Activated naive CD4-positive, alpha-beta T cell treated with anti-CD3 and anti-CD28 coated beads, Interleukin-2, amount 50 U/mL, for 72 hours (primary cell): ENCODE measurements around the gene FGFRL1. TPM values are rescaled to one million over a fixed set of nuclear protein-coding genes. Genes with fewer than 3 reads are reported as not detected.

Experiments
- total RNA-seq, 2 donors: library from RNA; stranded (reverse); gene quantifications; one replicate each; pipeline ENCODE4 v1.2.3, GENCODE V29; 2022

Gene FGFRL1
- total RNA-seq, 2 donors from 2014 or later, result 10.3 to 27.6 TPM

Other genes starting within 250 kb of the FGFRL1 start
- gene CPLX1, start 185.5 kb upstream of the FGFRL1 start, total RNA-seq, result 1 to 10 TPM in 1 of 2 donors, under 1 TPM in 1; 0.11 to 1.9 TPM
- gene GAK, start 79.3 kb upstream of the FGFRL1 start, total RNA-seq, result 100 to 1,000 TPM; 124 to 171 TPM
- gene TMEM175, start 79.2 kb upstream of the FGFRL1 start, total RNA-seq, result 10 to 100 TPM; 12.1 to 13.9 TPM
- 1 to 10 TPM; 7.8 to 7.9 TPM for gene DGKQ, start 38.1 kb upstream of the FGFRL1 start, total RNA-seq
- 10 to 100 TPM in 1 of 2 donors, 1 to 10 TPM in 1; 8.5 to 23.3 TPM for gene IDUA, start 24.6 kb upstream of the FGFRL1 start, total RNA-seq
- gene SLC26A1, start 18.2 kb upstream of the FGFRL1 start, total RNA-seq, result not detected
- gene RNF212, start 101.9 kb downstream of the FGFRL1 start, total RNA-seq, result 1 to 10 TPM; 3.5 to 4.5 TPM
- 10 to 100 TPM in 1 of 2 donors, 1 to 10 TPM in 1; 7.0 to 17.4 TPM for gene SPON2, start 161.0 kb downstream of the FGFRL1 start, total RNA-seq
- 100 to 1,000 TPM in 1 of 2 donors, 10 to 100 TPM in 1; 74.7 to 177 TPM for gene CTBP1, start 237.5 kb downstream of the FGFRL1 start, total RNA-seq